T47D (cell line): Measurements from ENCODE around the gene TET2.

ENCODE experiments used
- DNase-seq, 2 experiments: peaks; one replicate each; pipeline versions ENCODE4 v3.0.0 to v3.0.0-alpha.2; 2011 to 2012; ENCODE audit warnings: low read depth in 1 of 2, low spot score in 1 of 2
- JUND ChIP-seq: IDR thresholded peaks from 2 replicates; pipeline ENCODE4 v1.6.1; 2012; ENCODE audit warnings: low read depth
- in situ Hi-C: cut with HindIII; loops from 2 replicates; pipeline ENCODE4 v1.10.0; 2016; ENCODE audit warnings: low sequenced_read_pairs, low pct_unique_long_range_greater_than_20kb

The TET2 gene

GRCh38 chr4:105234582-105234981 lies 87.9 kb downstream of the TET2 start:
- DNase-seq = no peak
- in situ Hi-C loops = no loop called here
- TF ChIP-seq JUND = no peak

DNA sequence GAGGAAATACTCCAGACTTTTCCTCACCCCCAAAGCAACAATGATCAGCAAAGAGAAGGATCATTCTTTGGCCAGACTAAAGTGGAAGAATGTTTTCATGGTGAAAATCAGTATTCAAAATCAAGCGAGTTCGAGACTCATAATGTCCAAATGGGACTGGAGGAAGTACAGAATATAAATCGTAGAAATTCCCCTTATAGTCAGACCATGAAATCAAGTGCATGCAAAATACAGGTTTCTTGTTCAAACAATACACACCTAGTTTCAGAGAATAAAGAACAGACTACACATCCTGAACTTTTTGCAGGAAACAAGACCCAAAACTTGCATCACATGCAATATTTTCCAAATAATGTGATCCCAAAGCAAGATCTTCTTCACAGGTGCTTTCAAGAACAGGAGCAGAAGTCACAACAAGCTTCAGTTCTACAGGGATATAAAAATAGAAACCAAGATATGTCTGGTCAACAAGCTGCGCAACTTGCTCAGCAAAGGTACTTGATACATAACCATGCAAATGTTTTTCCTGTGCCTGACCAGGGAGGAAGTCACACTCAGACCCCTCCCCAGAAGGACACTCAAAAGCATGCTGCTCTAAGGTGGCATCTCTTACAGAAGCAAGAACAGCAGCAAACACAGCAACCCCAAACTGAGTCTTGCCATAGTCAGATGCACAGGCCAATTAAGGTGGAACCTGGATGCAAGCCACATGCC lies 89.7 kb downstream of the TET2 start:
- in situ Hi-C loops = no loop called here
- DNase-seq = no peak
- TF ChIP-seq JUND = no peak

DNA sequence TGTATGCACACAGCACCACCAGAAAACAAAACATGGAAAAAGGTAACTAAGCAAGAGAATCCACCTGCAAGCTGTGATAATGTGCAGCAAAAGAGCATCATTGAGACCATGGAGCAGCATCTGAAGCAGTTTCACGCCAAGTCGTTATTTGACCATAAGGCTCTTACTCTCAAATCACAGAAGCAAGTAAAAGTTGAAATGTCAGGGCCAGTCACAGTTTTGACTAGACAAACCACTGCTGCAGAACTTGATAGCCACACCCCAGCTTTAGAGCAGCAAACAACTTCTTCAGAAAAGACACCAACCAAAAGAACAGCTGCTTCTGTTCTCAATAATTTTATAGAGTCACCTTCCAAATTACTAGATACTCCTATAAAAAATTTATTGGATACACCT lies 90.2 kb downstream of the TET2 start:
- no peak for TF ChIP-seq JUND
- in situ Hi-C loops = no loop called here
- DNase-seq = no peak

- TF ChIP-seq JUND = no peak
- in situ Hi-C loops = no loop called here
- no peak for DNase-seq
Observed at GRCh38 chr4:105240037-105240436, 93.4 kb downstream of the TET2 start.

DNA sequence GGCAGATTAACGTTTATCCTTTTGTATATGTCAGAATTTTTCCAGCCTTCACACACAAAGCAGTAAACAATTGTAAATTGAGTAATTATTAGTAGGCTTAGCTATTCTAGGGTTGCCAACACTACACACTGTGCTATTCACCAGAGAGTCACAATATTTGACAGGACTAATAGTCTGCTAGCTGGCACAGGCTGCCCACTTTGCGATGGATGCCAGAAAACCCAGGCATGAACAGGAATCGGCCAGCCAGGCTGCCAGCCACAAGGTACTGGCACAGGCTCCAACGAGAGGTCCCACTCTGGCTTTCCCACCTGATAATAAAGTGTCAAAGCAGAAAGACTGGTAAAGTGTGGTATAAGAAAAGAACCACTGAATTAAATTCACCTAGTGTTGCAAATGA lies 94.8 kb downstream of the TET2 start:
- no peak for DNase-seq
- in situ Hi-C loops = no loop called here

DNA sequence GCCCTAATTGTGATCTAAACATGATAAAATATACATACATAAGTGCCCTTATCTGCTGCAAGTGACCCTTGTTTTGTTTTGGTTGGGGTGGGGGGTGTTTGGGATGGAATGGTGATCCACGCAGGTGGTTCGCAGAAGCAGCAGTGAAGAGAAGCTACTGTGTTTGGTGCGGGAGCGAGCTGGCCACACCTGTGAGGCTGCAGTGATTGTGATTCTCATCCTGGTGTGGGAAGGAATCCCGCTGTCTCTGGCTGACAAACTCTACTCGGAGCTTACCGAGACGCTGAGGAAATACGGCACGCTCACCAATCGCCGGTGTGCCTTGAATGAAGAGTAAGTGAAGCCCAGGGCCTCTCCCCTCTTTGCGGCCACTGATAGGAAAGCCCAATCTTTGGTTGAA lies 96.8 kb downstream of the TET2 start:
- no peak for DNase-seq
- no peak for TF ChIP-seq JUND
- in situ Hi-C loops = no loop called here

More for the DNA sequence above, 94.8 kb downstream of the TET2 start:
- no peak for TF ChIP-seq JUND

DNA sequence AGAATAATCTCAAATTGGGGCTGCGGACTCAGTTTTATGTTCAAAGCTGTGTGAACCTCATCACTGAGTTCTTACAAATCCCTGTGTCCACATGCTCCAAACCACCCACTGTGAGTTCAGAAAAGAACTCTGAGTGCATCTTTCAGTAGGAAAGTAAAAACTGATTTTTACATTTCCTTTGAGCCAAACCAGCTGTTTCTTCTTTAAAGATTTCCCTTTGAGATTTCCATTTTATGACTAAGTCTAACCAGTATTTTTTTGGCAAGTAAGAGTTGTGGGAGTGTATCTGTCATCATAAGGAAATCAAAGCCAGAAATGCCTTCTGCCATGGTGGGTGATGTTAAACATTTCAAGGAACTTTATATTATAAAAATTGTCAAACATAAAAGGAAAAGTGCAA lies 100.0 kb downstream of the TET2 start:
- in situ Hi-C loops = no loop called here
- TF ChIP-seq JUND = no peak
- no peak for DNase-seq

GRCh38 chr4:105248613-105249012 lies 101.9 kb downstream of the TET2 start:
- DNase-seq = no peak
- no peak for TF ChIP-seq JUND
- in situ Hi-C loops = no loop called here

DNA sequence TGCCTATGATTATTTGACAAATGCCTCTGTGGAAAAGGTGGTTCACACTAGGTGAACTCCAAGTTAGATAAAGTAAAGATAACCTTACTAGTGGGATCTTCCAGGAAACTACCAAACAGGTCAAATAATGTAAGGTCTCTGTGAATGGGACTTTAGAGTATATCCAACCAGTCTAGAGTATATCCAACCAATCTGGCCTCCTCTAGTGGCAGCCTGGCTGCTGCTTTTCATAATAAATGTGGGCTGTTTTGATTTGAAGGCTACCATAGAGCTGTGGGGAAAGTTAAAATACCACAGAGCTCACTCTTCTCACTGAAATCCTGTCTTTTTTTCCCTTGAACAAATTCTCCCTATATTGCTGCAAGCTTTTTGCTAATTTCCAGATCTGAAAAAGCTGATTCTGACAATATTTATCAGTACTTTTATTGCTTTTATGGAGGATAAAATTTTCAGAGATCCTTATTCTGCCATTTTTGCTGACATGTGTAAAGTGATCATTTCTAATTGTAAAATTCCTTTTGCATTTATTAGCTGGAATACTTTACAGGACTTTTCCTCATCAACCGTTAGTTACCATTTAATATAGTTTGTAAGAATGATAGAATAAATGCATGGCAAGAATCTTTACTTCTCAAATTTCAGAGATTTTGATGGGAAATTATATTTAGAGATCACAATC lies 111.3 kb downstream of the TET2 start:
- DNase-seq = peak in 1 of 2 experiments; percentile 4
- no peak for TF ChIP-seq JUND
- in situ Hi-C loops = no loop called here

GRCh38 chr4:105265689-105266088 lies 119.0 kb downstream of the TET2 start:
- TF ChIP-seq JUND = no peak
- no peak for DNase-seq
- in situ Hi-C loops = no loop called here

DNA sequence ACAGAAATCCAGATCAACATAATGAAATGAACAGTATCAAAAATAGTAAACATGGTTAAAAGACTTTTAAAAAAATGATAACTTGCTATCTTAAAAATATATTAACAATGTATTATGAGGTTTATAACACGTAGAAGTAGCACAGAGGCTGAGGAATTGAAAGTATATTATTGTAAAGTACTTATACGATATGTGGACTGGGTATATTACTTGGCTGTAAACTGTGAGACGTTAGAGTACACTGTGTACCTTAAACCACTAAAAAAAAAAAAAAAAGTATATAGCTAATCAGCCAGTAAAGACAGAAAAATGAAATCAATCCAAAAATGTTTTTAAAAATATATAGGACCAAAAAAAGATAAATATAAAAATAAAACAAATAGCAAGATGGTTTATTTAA lies 120.6 kb downstream of the TET2 start:
- no peak for TF ChIP-seq JUND
- DNase-seq = no peak
- in situ Hi-C loops = no loop called here

GRCh38 chr4:105272002-105272401 lies 125.3 kb downstream of the TET2 start:
- no peak for DNase-seq
- TF ChIP-seq JUND = no peak
- in situ Hi-C loops = no loop called here

- no peak for TF ChIP-seq JUND
- DNase-seq = no peak
- in situ Hi-C loops = no loop called here
Observed at GRCh38 chr4:105273230-105273629, 126.6 kb downstream of the TET2 start.
